ENCODE data around the gene TMEM115.
"Not testable (repeated sequence)": the region's sequence is repeated elsewhere in the genome, so short reads cannot be mapped to it uniquely, and the experiment has no call there.

Gene TMEM115

DNA sequence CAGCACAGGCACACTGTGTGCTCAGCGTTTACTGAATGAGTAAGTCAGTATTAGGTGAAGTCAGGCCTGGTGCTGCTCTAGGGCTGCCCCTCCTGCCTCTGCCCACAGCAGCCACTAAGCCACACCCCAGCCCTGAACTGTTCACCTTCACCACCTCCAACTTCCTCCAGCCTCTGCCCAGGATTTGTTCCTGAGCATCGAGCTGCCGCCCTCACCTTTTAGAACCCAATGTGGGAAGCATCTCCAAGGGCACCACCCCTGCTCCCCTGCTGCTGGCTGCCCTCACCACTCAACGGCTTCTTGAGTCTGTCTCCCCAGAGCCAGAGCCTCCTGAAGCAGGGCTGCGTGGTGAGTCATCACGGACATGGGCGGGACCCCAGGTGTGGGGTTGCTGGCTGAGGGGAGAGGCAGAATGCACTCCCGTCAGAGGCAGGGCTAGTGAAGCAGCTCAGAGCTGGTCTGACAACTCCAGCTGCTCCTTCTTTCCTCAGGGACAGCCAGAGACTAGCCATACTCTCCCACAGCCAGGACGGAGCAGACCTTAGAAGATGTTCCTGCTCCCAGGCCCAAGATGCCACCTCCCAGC, 42.6 kb downstream of the TMEM115 start:
- peak; percentile 54 for DNase-seq (ENCODE audit: low spot score)

DNA sequence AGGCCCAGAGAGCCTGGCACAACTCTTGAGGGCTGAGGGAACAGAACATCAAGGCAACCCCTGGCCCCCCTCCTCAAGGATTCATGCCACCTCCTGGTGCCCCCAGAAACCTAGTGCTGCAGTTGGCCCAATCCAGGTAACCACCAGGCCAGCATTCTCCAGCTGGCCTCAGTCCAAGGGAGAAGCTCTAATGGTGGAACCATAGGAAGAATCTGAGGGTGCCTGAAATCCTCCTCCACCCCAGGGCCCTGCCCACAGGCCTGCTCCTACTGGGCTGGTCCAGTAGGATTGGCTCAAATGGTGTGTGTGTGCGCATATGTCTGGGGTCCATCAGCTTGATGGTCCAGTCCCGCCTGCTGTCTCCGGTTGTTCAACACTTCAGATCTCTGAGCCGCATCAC, 44.5 kb downstream of the TMEM115 start:
- no peak for DNase-seq (ENCODE audit: low spot score)

DNA sequence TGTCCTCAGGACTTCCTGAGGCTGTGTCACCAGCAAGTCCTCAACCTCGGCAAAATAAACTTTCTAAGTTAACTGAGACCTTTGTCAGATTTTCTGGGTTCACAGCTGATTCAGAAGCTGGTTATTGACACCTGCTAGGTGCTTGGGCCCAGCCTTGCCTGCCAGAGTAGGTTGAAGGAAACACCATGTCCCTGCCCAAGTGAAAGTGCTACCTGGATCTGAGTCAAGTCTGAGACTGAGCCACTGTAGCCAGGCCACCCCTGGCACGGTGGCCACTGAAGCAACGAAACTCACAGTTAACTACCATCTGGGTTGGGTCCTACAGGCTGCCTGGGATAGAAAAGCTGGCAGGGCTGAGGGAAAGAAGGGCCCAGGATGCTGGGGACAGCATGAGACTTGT, 45.0 kb downstream of the TMEM115 start:
- no peak for DNase-seq (ENCODE audit: low spot score)

DNA sequence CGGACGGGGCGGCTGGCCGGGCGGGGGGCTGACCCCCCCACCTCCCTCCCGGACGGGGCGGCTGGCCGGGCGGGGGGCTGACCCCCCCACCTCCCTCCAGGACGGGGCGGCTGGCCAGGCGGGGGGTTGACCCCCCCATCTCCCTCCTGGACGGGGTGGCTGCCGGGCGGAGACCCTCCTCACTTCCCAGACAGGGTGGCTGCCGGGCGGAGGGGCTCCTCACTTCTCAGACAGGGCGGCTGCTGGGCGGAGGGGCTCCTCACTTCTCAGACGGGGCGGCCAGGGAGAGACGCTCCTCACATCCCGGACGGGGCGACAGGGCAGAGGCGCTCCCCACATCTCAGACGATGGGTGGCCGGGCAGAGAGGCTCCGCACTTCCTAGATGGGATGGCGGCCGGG, 47.3 kb downstream of the TMEM115 start:
- not testable (repeated sequence) for DNase-seq (ENCODE audit: low spot score)

All from iPS-NIHi11 (cell line).